Right atrium auricular region (tissue), 2 donors: ENCODE results near the gene ANO3. TPM values are rescaled to one million over a fixed set of nuclear protein-coding genes. Genes with fewer than 3 reads are reported as not detected.

Experiments
- DNase-seq: peaks from one replicate; pipeline ENCODE4 v3.0.0-alpha.2; 2019; ENCODE audit warnings: low spot score
- H3K27ac ChIP-seq, 2 donors: fragments of 200-600 bp; sonication (generic); 1 replicate in 1 of 2; 2 replicates in 1 of 2; pipeline ENCODE4 v1.5.1; 2016 to 2019
- H3K27me3 ChIP-seq, 2 donors: fragments of 200-600 bp; sonication (generic); one replicate each; pipeline versions ENCODE4 v1.5.1 to v1.6.0; 2017 to 2019
- H3K36me3 ChIP-seq: fragments of 200-600 bp; sonication (generic); one replicate; pipeline ENCODE4 v1.5.1; 2016
- H3K4me1 ChIP-seq, 2 donors: fragments of 200-600 bp; sonication (generic); one replicate each; pipeline versions ENCODE4 v1.5.1 to v1.6.0; 2017 to 2019
- H3K4me3 ChIP-seq, 2 donors: fragments of 200-600 bp; sonication (generic); 1 replicate in 1 of 2; 2 replicates in 1 of 2; pipeline ENCODE4 v1.5.1; 2017 to 2019; ENCODE audit warnings: mild to moderate bottlenecking in 1 of 2, moderate library complexity in 1 of 2
- H3K9me3 ChIP-seq, 2 donors: fragments of 200-600 bp; sonication (generic); one replicate each; pipeline ENCODE4 v1.5.1; 2019
- total RNA-seq, 2 donors: library from RNA; depleted of rRNA; stranded (reverse); fragments of >200 nt; gene quantifications; one replicate each; pipeline ENCODE4 v1.1.0, GENCODE V29; 2016
- TF ChIP-seq, protein P1 (sequence below), 2 donors: fragments of 200-600 bp; sonication (generic); IDR thresholded peaks; one replicate each; pipeline ENCODE4 v1.5.1; 2019; ENCODE audit warnings: antibody characterized with exemption in 2 of 2

Gene ANO3
- total RNA-seq, 2 donors from 2014 or later: 0.16 TPM; not detected in 1

GRCh38 chr11:26550022-26550421 lies 218.1 kb downstream of the ANO3 start:
- DNase-seq: no peak
- Histone ChIP-seq H3K4me3 (no peak overlapping the region), H3K9me3 (no peaks in the 10 kb centered on the region), H3K27ac (no peak overlapping the region), H3K27me3 (no peaks in the 10 kb centered on the region), H3K36me3 (no peaks in the 10 kb centered on the region), H3K4me1 (no peaks in the 10 kb centered on the region)
- TF ChIP-seq, protein P1, sequence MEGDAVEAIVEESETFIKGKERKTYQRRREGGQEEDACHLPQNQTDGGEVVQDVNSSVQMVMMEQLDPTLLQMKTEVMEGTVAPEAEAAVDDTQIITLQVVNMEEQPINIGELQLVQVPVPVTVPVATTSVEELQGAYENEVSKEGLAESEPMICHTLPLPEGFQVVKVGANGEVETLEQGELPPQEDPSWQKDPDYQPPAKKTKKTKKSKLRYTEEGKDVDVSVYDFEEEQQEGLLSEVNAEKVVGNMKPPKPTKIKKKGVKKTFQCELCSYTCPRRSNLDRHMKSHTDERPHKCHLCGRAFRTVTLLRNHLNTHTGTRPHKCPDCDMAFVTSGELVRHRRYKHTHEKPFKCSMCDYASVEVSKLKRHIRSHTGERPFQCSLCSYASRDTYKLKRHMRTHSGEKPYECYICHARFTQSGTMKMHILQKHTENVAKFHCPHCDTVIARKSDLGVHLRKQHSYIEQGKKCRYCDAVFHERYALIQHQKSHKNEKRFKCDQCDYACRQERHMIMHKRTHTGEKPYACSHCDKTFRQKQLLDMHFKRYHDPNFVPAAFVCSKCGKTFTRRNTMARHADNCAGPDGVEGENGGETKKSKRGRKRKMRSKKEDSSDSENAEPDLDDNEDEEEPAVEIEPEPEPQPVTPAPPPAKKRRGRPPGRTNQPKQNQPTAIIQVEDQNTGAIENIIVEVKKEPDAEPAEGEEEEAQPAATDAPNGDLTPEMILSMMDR (IDR thresholded peaks at IDR 0.05): no peak

DNA sequence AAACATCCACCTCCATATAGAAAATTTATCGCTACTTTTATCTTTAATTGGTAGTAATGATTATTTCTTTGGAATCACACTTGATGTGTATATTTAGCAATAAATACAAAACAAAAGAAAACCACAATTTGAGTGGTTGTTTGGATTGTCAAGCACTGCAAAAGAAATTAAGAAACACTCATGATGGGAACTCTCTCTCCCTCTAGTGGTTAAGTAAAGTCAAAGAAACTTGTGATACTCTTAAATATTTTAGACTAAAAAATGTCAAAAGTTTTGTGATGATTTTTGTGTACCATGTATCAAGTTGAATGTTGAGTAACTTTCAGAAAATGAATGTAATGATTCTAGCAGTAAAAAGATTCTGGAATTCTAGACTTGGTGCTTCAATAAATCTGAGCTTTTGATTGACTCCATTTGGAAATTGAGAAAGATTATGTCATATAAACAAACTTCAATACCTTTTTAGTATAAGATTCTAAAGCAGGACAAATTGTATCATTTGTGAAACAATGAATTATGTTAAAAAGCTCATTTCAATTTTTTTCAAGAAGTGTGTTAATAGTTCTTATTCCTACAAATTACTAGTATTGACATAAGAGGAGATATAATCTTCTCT lies 219.4 kb downstream of the ANO3 start:
- Histone ChIP-seq H3K27ac (no peak overlapping the region), H3K4me1 (no peaks in the 10 kb centered on the region), H3K36me3 (no peaks in the 10 kb centered on the region), H3K9me3 (no peaks in the 10 kb centered on the region), H3K27me3 (no peaks in the 10 kb centered on the region), H3K4me3 (no peak overlapping the region)
- TF ChIP-seq, protein P1 (IDR thresholded peaks at IDR 0.05): peak in 1 of 2 donors; percentile 33
- no peak for DNase-seq

DNA sequence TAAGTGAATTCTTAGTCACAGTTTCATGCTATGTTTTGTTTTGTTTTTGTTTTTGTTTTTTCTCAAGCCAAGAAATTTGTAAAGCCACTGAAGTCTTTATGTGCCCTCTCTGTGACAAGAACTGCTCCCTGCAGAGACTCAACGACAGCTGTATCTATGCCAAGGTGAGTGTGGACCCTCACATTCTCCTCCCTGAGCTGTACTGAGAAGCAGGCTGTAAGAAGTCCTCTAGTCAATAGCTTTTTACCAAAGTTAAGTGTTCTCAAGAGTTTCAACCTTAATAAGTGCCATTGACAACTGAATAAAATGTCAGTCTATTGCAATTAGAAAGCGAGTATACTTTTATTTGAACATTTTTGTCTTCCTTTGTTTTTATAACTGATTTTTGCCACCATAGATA lies 221.3 kb downstream of the ANO3 start:
- Histone ChIP-seq H3K4me1 (no peaks in the 10 kb centered on the region), H3K27ac (no peak overlapping the region), H3K27me3 (no peaks in the 10 kb centered on the region), H3K4me3 (no peak overlapping the region), H3K9me3 (no peaks in the 10 kb centered on the region), H3K36me3 (no peaks in the 10 kb centered on the region)
- TF ChIP-seq, protein P1 (IDR thresholded peaks at IDR 0.05): no peak
- no peak for DNase-seq

- Histone ChIP-seq H3K27me3 (no peaks in the 10 kb centered on the region), H3K4me3 (no peak overlapping the region), H3K9me3 (no peaks in the 10 kb centered on the region), H3K36me3 (no peaks in the 10 kb centered on the region), H3K27ac (no peak overlapping the region), H3K4me1 (no peaks in the 10 kb centered on the region)
- DNase-seq: no peak
- TF ChIP-seq, protein P1 (IDR thresholded peaks at IDR 0.05): no peak
These were observed 222.5 kb downstream of the ANO3 start for GRCh38 chr11:26554455-26554854.

GRCh38 chr11:26556582-26556981 lies 224.7 kb downstream of the ANO3 start:
- H3K27ac ChIP-seq: no peak overlapping the region
- no peaks in the 10 kb centered on the region for H3K27me3 ChIP-seq
- no peak overlapping the region for H3K4me3 ChIP-seq
- H3K4me1 ChIP-seq: no peaks in the 10 kb centered on the region
- TF ChIP-seq, protein P1 (IDR thresholded peaks at IDR 0.05): no peak
- no peak for DNase-seq
- no peaks in the 10 kb centered on the region for H3K9me3 ChIP-seq
- H3K36me3 ChIP-seq: no peaks in the 10 kb centered on the region

GRCh38 chr11:26557666-26558065 lies 225.7 kb downstream of the ANO3 start:
- H3K27me3 ChIP-seq: no peaks in the 10 kb centered on the region
- no peaks in the 10 kb centered on the region for H3K36me3 ChIP-seq
- no peak overlapping the region for H3K4me3 ChIP-seq
- H3K4me1 ChIP-seq: no peaks in the 10 kb centered on the region
- no peak overlapping the region for H3K27ac ChIP-seq
- H3K9me3 ChIP-seq: no peaks in the 10 kb centered on the region
- DNase-seq: no peak
- TF ChIP-seq, protein P1 (IDR thresholded peaks at IDR 0.05): no peak
